SK-N-SH (cell line): Measurements from ENCODE around the gene APEH. TPM values are rescaled to one million over a fixed set of nuclear protein-coding genes. Genes with fewer than 3 reads are reported as not detected.
"Not testable (repeated sequence)": the region's sequence is repeated elsewhere in the genome, so short reads cannot be mapped to it uniquely, and the experiment has no call there.

ENCODE experiments used
- CTCF ChIA-PET: fragments of 300-600, 350-600 bp; formaldehyde crosslinking; extraction: SDS; loops from one replicate; lab custom pipeline; 2021; lab: Yijun Ruan, JAX
- POLR2A ChIA-PET: fragments of 350-600 bp; sonication (Branson Sonifier 250); formaldehyde crosslinking; extraction: SDS; loops from one replicate; lab custom pipeline; 2020; ENCODE audit warnings: antibody characterized with exemption, inconsistent platforms; lab: Yijun Ruan, JAX
- DNase-seq: peaks from one replicate; pipeline ENCODE4 v3.0.0; 2012
- H2AFZ ChIP-seq: fragments of 200-600 bp; sonication (generic); 2 replicates; pipeline ENCODE4 v1.8.1; 2016; ENCODE audit warnings: antibody characterized with exemption, mild to moderate bottlenecking, low read depth
- H3F3A ChIP-seq: fragments of 200-600 bp; sonication (generic); replicated peaks from 2 replicates; pipeline ENCODE3; 2016; ENCODE audit warnings: antibody characterized with exemption, mild to moderate bottlenecking; ENCODE audit not compliant: insufficient read depth
- H3K27ac ChIP-seq, 2 experiments: fragments of 200-500 bp in 1 of 2; fragments of 200-600 bp in 1 of 2; sonication (Bioruptor generic) in 1 of 2; sonication (generic), shearing (Covaris generic) in 1 of 2; 2 replicates each; pipeline versions ENCODE4 v1.5.1 to v1.6.1; 2014 to 2016; ENCODE audit warnings: low read depth in 2 of 2, inconsistent platforms in 1 of 2, low read length in 1 of 2, mild to moderate bottlenecking in 1 of 2, mixed read lengths in 1 of 2
- H3K27me3 ChIP-seq: fragments of 200-600 bp; sonication (generic), shearing (Covaris generic); 2 replicates; pipeline ENCODE4 v1.6.1; 2016; ENCODE audit warnings: mixed run types; ENCODE audit not compliant: insufficient read depth
- H3K36me3 ChIP-seq, 2 experiments: fragments of 200-500 bp in 1 of 2; fragments of 200-600 bp in 1 of 2; sonication (Bioruptor generic) in 1 of 2; sonication (generic) in 1 of 2; replicated peaks in 1 of 2; 2 replicates each; pipeline versions ENCODE3 to v1.5.1; 2014 to 2016; ENCODE audit warnings: low read length in 1 of 2, mild to moderate bottlenecking in 1 of 2; ENCODE audit not compliant: insufficient read depth in 2 of 2, control insufficient read depth in 1 of 2
- H3K4me1 ChIP-seq, 2 experiments: fragments of 200-500 bp in 1 of 2; fragments of 200-600 bp in 1 of 2; sonication (Bioruptor generic) in 1 of 2; sonication (generic), shearing (Covaris generic) in 1 of 2; 2 replicates each; pipeline versions ENCODE4 v1.5.1 to v1.6.1; 2014 to 2016; ENCODE audit warnings: low read depth in 1 of 2, low read length in 1 of 2, mixed run types in 1 of 2; ENCODE audit not compliant: insufficient read depth in 2 of 2, control insufficient read depth in 1 of 2
- H3K4me2 ChIP-seq: fragments of 200-600 bp; sonication (generic), shearing (Covaris generic); 2 replicates; pipeline ENCODE4 v1.6.1; 2017; ENCODE audit warnings: mixed run types
- H3K4me3 ChIP-seq, 2 experiments: fragments of 200-500 bp in 1 of 2; fragments of 200-600 bp in 1 of 2; sonication (Bioruptor generic) in 1 of 2; sonication (generic), shearing (Covaris generic) in 1 of 2; 2 replicates each; pipeline versions ENCODE4 v1.5.1 to v1.8.1; 2014 to 2016; ENCODE audit warnings: low read depth in 2 of 2, inconsistent platforms in 1 of 2, low read length in 1 of 2, mild to moderate bottlenecking in 1 of 2, mixed read lengths in 1 of 2, moderate library complexity in 1 of 2
- H3K79me2 ChIP-seq: fragments of 200-600 bp; sonication (generic); 2 replicates; pipeline ENCODE4 v1.8.1; 2017; ENCODE audit warnings: mild to moderate bottlenecking; ENCODE audit not compliant: insufficient read depth
- H3K9ac ChIP-seq: fragments of 200-600 bp; sonication (generic); 2 replicates; pipeline ENCODE4 v1.6.1; 2017; ENCODE audit warnings: mixed run types
- H3K9me2 ChIP-seq: fragments of 200-600 bp; sonication (generic); 2 replicates; pipeline ENCODE4 v1.6.1; 2017; ENCODE audit warnings: mixed run types
- H3K9me3 ChIP-seq: fragments of 200-600 bp; sonication (generic); 2 replicates; pipeline ENCODE4 v1.6.1; 2017; ENCODE audit warnings: mixed run types, mild to moderate bottlenecking, moderate library complexity
- H4K20me1 ChIP-seq: fragments of 200-600 bp; sonication (generic); 2 replicates; pipeline ENCODE4 v1.6.1; 2017; ENCODE audit warnings: mild to moderate bottlenecking, mixed run types; ENCODE audit not compliant: insufficient read depth
- CTCF ChIP-seq: fragments of 200-600 bp; sonication (generic); IDR thresholded peaks from 2 replicates; pipeline ENCODE4 v1.6.1; 2017; ENCODE audit warnings: antibody characterized with exemption, mild to moderate bottlenecking, moderate library complexity
- FOXM1 ChIP-seq: IDR thresholded peaks from 2 replicates; pipeline ENCODE4 v1.4.0; 2012; ENCODE audit warnings: low read depth, mild to moderate bottlenecking
- REST ChIP-seq: IDR thresholded peaks from 2 replicates; pipeline ENCODE4 v1.6.1; 2012; ENCODE audit warnings: mild to moderate bottlenecking, low read depth, low read length, moderate library complexity
- TEAD4 ChIP-seq: IDR thresholded peaks from 2 replicates; pipeline ENCODE4 v1.4.0; 2012; ENCODE audit warnings: mild to moderate bottlenecking, borderline replicate concordance; ENCODE audit not compliant: insufficient read depth
- USF1 ChIP-seq: IDR thresholded peaks from 2 replicates; pipeline ENCODE4 v1.4.0; 2012; ENCODE audit warnings: low read depth, borderline replicate concordance
- WGBS: methylation state at CpG from one replicate; pipeline ENCODE4 v1.1.6; 2017; ENCODE audit warnings: low lambda C conversion rate; 5-methylcytosine and 5-hydroxymethylcytosine counted together
- polyA plus RNA-seq, 3 experiments: library from polyadenylated mRNA; depleted of rRNA; stranded (reverse); fragments of >200 nt; gene quantifications; 2 replicates each; pipeline ENCODE4 v1.2.3, GENCODE V29; 2012

APEH gene
- polyA plus RNA-seq, 1 of the 3 experiments (the other 2 are of a cell fraction), result 112 TPM

- POLR2A ChIA-PET, H3K9ac ChIP-seq: not testable (repeated sequence)
These were observed 20.4 kb downstream of the APEH start for GRCh38 chr3:49694409-49695070.

GRCh38 chr3:49695350-49696015, 21.3 kb downstream of the APEH start:
- H3K27ac ChIP-seq, H4K20me1 ChIP-seq, DNase-seq, POLR2A ChIA-PET, H3K9me3 ChIP-seq, H3K4me2 ChIP-seq, H3K4me3 ChIP-seq, H3K9ac ChIP-seq, H3K9me2 ChIP-seq, H3F3A ChIP-seq, H2AFZ ChIP-seq, H3K27me3 ChIP-seq: not testable (repeated sequence)
- H3K36me3 ChIP-seq, result peaks cover 0 to 29% of the 10 kb centered on the region in 2 experiments
- CTCF ChIA-PET, result interaction anchor here (1.4 kb wide), 2 partner anchors 11 to 156 kb away, joined by 3 to 6 read pairs; no protein-coding TSS in a partner anchor
- H3K79me2 ChIP-seq, result peaks cover 17% of the 10 kb centered on the region
- peaks cover 0 to 10% of the 10 kb centered on the region in 2 experiments; a peak in 1 of 4 replicates for H3K4me1 ChIP-seq
- WGBS, result no CpG with 5 or more reads among the region's 4 CpGs

More at GRCh38 chr3:49694409-49695070, 20.4 kb downstream of the APEH start:
- Histone ChIP-seq H3K4me1 (peaks cover 0 to 14% of the 10 kb centered on the region in 2 experiments; a peak in 1 of 4 replicates), H3K36me3 (peaks cover 0 to 20% of the 10 kb centered on the region in 2 experiments), H3K79me2 (peaks cover 26% of the 10 kb centered on the region)
- not testable (repeated sequence) for H3K4me3 ChIP-seq, H3K9me3 ChIP-seq, H3K9me2 ChIP-seq, H3F3A ChIP-seq, H3K4me2 ChIP-seq, H3K27ac ChIP-seq, DNase-seq, H2AFZ ChIP-seq, H3K27me3 ChIP-seq, H4K20me1 ChIP-seq
- WGBS, result 67% methylated on average over 4 of the region's 6 CpGs
- CTCF ChIA-PET, result interaction anchor here (1.0 to 1.4 kb wide), 2 partner anchors 155 kb away, joined by 3 to 6 read pairs; no protein-coding TSS in a partner anchor

- no peak overlapping the region for H2AFZ ChIP-seq
- no peak overlapping the region for H3K9ac ChIP-seq
- peaks cover 0 to 38% of the 10 kb centered on the region in 2 experiments for H3K36me3 ChIP-seq
- H3K4me2 ChIP-seq, result no peak overlapping the region
- no peak overlapping the region for H3K4me3 ChIP-seq
- DNase-seq, result no peak
- H3K9me2 ChIP-seq, result no peaks in the 10 kb centered on the region
- H4K20me1 ChIP-seq, result no peaks in the 10 kb centered on the region
- no peaks in the 10 kb centered on the region for H3K79me2 ChIP-seq
- no peaks in the 10 kb centered on the region for H3K27me3 ChIP-seq
- POLR2A ChIA-PET, result no interaction called here
- H3K9me3 ChIP-seq, result no peaks in the 10 kb centered on the region
- H3F3A ChIP-seq, result no peaks in the 10 kb centered on the region
- WGBS, result 84% methylated on average over 5 of the region's 16 CpGs
- TF ChIP-seq CTCF (no peak), TEAD4 (no peak), FOXM1 (no peak), USF1 (no peak), REST (no peak)
- CTCF ChIA-PET, result interaction anchor here (1.4 to 8.1 kb wide), 3 partner anchors 12 to 160 kb away, joined by 3 to 76 read pairs (median 4); partner anchors contain the start of gene AMIGO3
- H3K4me1 ChIP-seq, result no peaks in the 10 kb centered on the region
- no peak overlapping the region for H3K27ac ChIP-seq
These were observed 25.3 kb downstream of the APEH start for GRCh38 chr3:49699281-49699979.
